Esophagus (tissue), 2 donors: ENCODE results near the gene RNF212. TPM values are rescaled to one million over a fixed set of nuclear protein-coding genes. Genes with fewer than 3 reads are reported as not detected.

Source experiments
- H3K27ac ChIP-seq, 2 donors: one replicate each; pipeline ENCODE4 v1.5.1; 2013; ENCODE audit warnings: low read depth in 2 of 2, mild to moderate bottlenecking in 2 of 2, inconsistent platforms in 1 of 2, low read length in 1 of 2, moderate library complexity in 1 of 2
- H3K27me3 ChIP-seq, 2 donors: one replicate each; pipeline ENCODE4 v1.6.1; 2013; ENCODE audit warnings: low read length in 2 of 2, control low read depth in 1 of 2, mild to moderate bottlenecking in 1 of 2; ENCODE audit not compliant: insufficient read depth in 2 of 2, control insufficient read depth in 1 of 2
- H3K36me3 ChIP-seq, 2 donors: one replicate each; pipeline ENCODE4 v1.6.1; 2013; ENCODE audit warnings: low read length in 1 of 2; ENCODE audit not compliant: control insufficient read depth in 2 of 2, insufficient read depth in 2 of 2
- H3K4me1 ChIP-seq, 2 donors: one replicate each; pipeline ENCODE4 v1.6.1; 2013; ENCODE audit warnings: low read length in 1 of 2; ENCODE audit not compliant: control insufficient read depth in 2 of 2, insufficient read depth in 2 of 2
- H3K4me3 ChIP-seq, 2 donors: one replicate each; pipeline ENCODE4 v1.5.1; 2013; ENCODE audit warnings: low read length in 2 of 2, mild to moderate bottlenecking in 2 of 2, low read depth in 1 of 2, moderate library complexity in 1 of 2
- H3K9me3 ChIP-seq, 2 donors: one replicate each; pipeline ENCODE4 v1.6.1; 2013; ENCODE audit warnings: mild to moderate bottlenecking in 2 of 2, low read depth in 1 of 2, low read length in 1 of 2, moderate library complexity in 1 of 2; ENCODE audit not compliant: control insufficient read depth in 2 of 2, insufficient read depth in 1 of 2
- WGBS, 2 donors: extraction: QIAGEN DNeasy Blood & Tissue Kit; methylation state at CpG; one replicate each; pipeline ENCODE4 v1.1.7; 2013; 5-methylcytosine and 5-hydroxymethylcytosine counted together
- polyA plus RNA-seq, 2 donors: library from polyadenylated mRNA; stranded (reverse); fragments of 200-250 nt; gene quantifications; one replicate each; pipeline ENCODE4 v1.2.3, GENCODE V29; 2013
- donor health status: healthy with polysubstance abuse.
- donor health status: Bipolar disorder and iron deficiency.

The RNF212 gene
- polyA plus RNA-seq, 2 donors = 1.2 to 1.7 TPM

DNA sequence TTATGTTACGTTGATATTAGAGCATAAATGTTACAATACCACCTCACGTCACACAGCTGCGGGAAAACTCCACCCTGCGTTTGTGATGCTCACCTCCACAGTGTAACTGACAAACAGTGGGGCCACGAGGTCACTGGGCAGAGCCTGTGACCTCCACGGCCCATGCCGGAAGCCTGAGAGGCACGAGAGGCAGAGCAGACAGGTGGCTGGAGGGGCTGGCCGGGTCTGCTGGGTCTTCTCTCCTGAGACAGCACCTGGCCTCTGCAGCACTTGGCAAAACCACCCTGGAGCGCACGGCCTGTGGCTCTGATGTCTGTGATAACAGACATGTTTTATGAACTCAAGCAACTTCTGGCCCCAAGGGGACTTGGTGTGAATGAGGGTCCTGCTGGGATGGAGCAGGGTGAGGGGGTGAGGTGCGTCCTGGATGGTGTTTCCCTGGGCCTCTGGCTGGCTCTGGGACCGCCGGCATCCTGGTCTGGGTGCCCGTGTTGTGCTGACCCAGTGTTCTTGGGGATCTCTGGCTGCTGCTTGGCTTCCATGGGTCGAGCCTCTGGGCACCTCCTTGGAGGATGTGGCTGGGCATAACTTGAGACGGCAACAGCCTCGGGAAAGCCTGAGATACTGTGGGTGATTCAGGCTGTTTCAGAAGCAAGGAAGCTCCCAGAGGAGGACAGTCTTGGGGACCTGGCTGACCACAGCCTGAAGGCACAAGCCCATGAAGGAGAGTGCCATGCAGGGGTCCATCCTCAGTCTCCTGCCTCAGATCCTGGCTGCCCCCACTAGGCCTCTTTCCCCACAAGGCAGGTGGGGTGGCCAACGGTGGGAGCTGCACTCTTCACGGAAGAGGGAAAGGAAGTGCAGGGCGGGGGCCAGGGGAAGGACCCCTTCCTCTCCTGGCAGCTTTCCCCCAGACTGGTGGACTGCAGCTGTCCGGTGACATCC is 19.7 kb downstream of the RNF212 start:
- no peak overlapping the region for H3K4me3 ChIP-seq
- peaks cover 0 to 4% of the 10 kb centered on the region in 2 donors for H3K9me3 ChIP-seq
- H3K27me3 ChIP-seq = no peaks in the 10 kb centered on the region
- no peaks in the 10 kb centered on the region for H3K36me3 ChIP-seq
- WGBS, 2 donors = 75 to 81% methylated on average over 22 of the region's 22 CpGs
- H3K4me1 ChIP-seq = no peaks in the 10 kb centered on the region
- H3K27ac ChIP-seq = no peak overlapping the region

GRCh38 chr4:1092983-1093361 is 20.4 kb downstream of the RNF212 start:
- H3K36me3 ChIP-seq = no peaks in the 10 kb centered on the region
- peaks cover 0 to 6% of the 10 kb centered on the region in 2 donors for H3K9me3 ChIP-seq
- H3K4me3 ChIP-seq = no peak overlapping the region
- no peak overlapping the region for H3K27ac ChIP-seq
- H3K27me3 ChIP-seq = no peaks in the 10 kb centered on the region
- 87 to 92% methylated on average over 2 to 4 of the region's 4 CpGs for WGBS, 2 donors
- H3K4me1 ChIP-seq = no peaks in the 10 kb centered on the region

- Histone ChIP-seq H3K4me1 (no peaks in the 10 kb centered on the region), H3K9me3 (peaks cover 0 to 6% of the 10 kb centered on the region in 2 donors), H3K4me3 (no peak overlapping the region), H3K36me3 (no peaks in the 10 kb centered on the region), H3K27ac (no peak overlapping the region), H3K27me3 (no peaks in the 10 kb centered on the region)
- WGBS, 2 donors = 80 to 90% methylated on average over 28 of the region's 28 CpGs
Measured at GRCh38 chr4:1092026-1092982, 21.1 kb downstream of the RNF212 start.

- Histone ChIP-seq H3K9me3 (peaks cover 0 to 6% of the 10 kb centered on the region in 2 donors), H3K4me3 (no peak overlapping the region), H3K27ac (no peak overlapping the region), H3K27me3 (no peaks in the 10 kb centered on the region), H3K36me3 (no peaks in the 10 kb centered on the region), H3K4me1 (no peaks in the 10 kb centered on the region)
- 91 to 95% methylated on average over 9 to 10 of the region's 10 CpGs for WGBS, 2 donors
Measured at GRCh38 chr4:1091561-1091995, 21.8 kb downstream of the RNF212 start.

GRCh38 chr4:1090465-1091440 is 22.6 kb downstream of the RNF212 start:
- H3K27ac ChIP-seq = no peak overlapping the region
- no peak overlapping the region for H3K4me3 ChIP-seq
- WGBS, 2 donors = 83 to 88% methylated on average over 10 of the region's 10 CpGs
- no peaks in the 10 kb centered on the region for H3K4me1 ChIP-seq
- no peaks in the 10 kb centered on the region for H3K27me3 ChIP-seq
- no peaks in the 10 kb centered on the region for H3K36me3 ChIP-seq
- H3K9me3 ChIP-seq = peaks cover 0 to 6% of the 10 kb centered on the region in 2 donors

GRCh38 chr4:1090036-1090435 is 23.3 kb downstream of the RNF212 start:
- Histone ChIP-seq H3K4me3 (no peak overlapping the region), H3K27ac (no peak overlapping the region), H3K4me1 (no peaks in the 10 kb centered on the region), H3K36me3 (no peaks in the 10 kb centered on the region), H3K27me3 (no peaks in the 10 kb centered on the region), H3K9me3 (peaks cover 0 to 6% of the 10 kb centered on the region in 2 donors)
- 93 to 94% methylated on average over 3 of the region's 3 CpGs for WGBS, 2 donors

- no peaks in the 10 kb centered on the region for H3K36me3 ChIP-seq
- no peak overlapping the region for H3K27ac ChIP-seq
- H3K27me3 ChIP-seq = no peaks in the 10 kb centered on the region
- H3K4me1 ChIP-seq = peaks cover 0 to 5% of the 10 kb centered on the region in 2 donors
- H3K4me3 ChIP-seq = no peak overlapping the region
- peaks cover 0 to 6% of the 10 kb centered on the region in 2 donors for H3K9me3 ChIP-seq
Measured at GRCh38 chr4:1087371-1087770, 26.0 kb downstream of the RNF212 start.

DNA sequence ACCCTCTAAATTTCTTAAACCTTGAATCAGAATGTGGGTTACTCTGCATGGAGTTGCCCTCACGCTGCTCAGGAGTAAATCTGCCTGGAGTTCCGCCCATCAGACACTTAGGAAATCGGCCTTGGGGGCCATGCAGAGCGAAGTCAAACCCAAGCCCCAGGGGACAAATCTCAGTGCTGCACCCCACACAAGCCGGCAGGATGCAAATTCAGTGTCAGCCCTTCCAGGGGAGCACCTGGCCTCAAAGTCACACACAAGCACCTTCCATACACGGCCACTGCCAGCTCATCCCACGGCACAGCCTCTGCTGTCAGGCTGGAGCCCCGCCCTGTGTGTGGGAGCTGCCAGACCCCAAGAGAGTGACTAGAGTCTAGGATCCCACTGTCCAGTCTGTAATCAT is 27.4 kb downstream of the RNF212 start:
- peaks cover 0 to 6% of the 10 kb centered on the region in 2 donors for H3K9me3 ChIP-seq
- WGBS, 2 donors = 65 to 71% methylated on average over 8 of the region's 8 CpGs
- no peak overlapping the region for H3K27ac ChIP-seq

More for the DNA sequence above, 27.4 kb downstream of the RNF212 start:
- H3K4me3 ChIP-seq = no peak overlapping the region
- peaks cover 0 to 12% of the 10 kb centered on the region in 2 donors for H3K4me1 ChIP-seq
- H3K36me3 ChIP-seq = no peaks in the 10 kb centered on the region
- H3K27me3 ChIP-seq = no peaks in the 10 kb centered on the region
